ENCODE results near the gene SRP68.
"Not testable (repeated sequence)": the region's sequence is repeated elsewhere in the genome, so short reads cannot be mapped to it uniquely, and the experiment has no call there.

The SRP68 gene

GRCh38 chr17:76063875-76064546 is 8.3 kb downstream of the SRP68 start:
- TF ChIP-seq CTCF (IDR thresholded peaks at IDR 0.05; ENCODE audit: control insufficient read depth, insufficient read depth, low read depth, low read length, missing control alignments) = no peak
- H3K4me3 ChIP-seq (ENCODE audit: control insufficient read depth, low read depth, low read length) = no peak overlapping the region
- DNase-seq (ENCODE audit: low read depth) = no peak

GRCh38 chr17:76058264-76058663 is 14.1 kb downstream of the SRP68 start:
- H3K4me3 ChIP-seq (ENCODE audit: control insufficient read depth, low read depth, low read length); DNase-seq (ENCODE audit: low read depth): not testable (repeated sequence)

GRCh38 chr17:76056882-76057281 is 15.4 kb downstream of the SRP68 start:
- H3K4me3 ChIP-seq (ENCODE audit: control insufficient read depth, low read depth, low read length) = no peak overlapping the region
- no peak for DNase-seq (ENCODE audit: low read depth)
- no peak for TF ChIP-seq CTCF (IDR thresholded peaks at IDR 0.05; ENCODE audit: control insufficient read depth, insufficient read depth, low read depth, low read length, missing control alignments)

- H3K4me3 ChIP-seq (ENCODE audit: control insufficient read depth, low read depth, low read length) = no peak overlapping the region
- TF ChIP-seq CTCF (IDR thresholded peaks at IDR 0.05; ENCODE audit: control insufficient read depth, insufficient read depth, low read depth, low read length, missing control alignments) = no peak
- no peak for DNase-seq (ENCODE audit: low read depth)
Measured at GRCh38 chr17:76054112-76054476, 18.2 kb downstream of the SRP68 start.

GRCh38 chr17:76053246-76054111 is 18.8 kb downstream of the SRP68 start:
- H3K4me3 ChIP-seq (ENCODE audit: control insufficient read depth, low read depth, low read length) = no peak overlapping the region
- DNase-seq (ENCODE audit: low read depth) = no peak
- no peak for TF ChIP-seq CTCF (IDR thresholded peaks at IDR 0.05; ENCODE audit: control insufficient read depth, insufficient read depth, low read depth, low read length, missing control alignments)

GRCh38 chr17:76051561-76051960 is 20.8 kb downstream of the SRP68 start:
- H3K4me3 ChIP-seq (ENCODE audit: control insufficient read depth, low read depth, low read length) = no peak overlapping the region
- DNase-seq (ENCODE audit: low read depth) = no peak
- TF ChIP-seq CTCF (IDR thresholded peaks at IDR 0.05; ENCODE audit: control insufficient read depth, insufficient read depth, low read depth, low read length, missing control alignments) = no peak
